GM03348 (cell line): ENCODE measurements around the gene ARF1.

Source experiments
- DNase-seq: peaks from one replicate; pipeline ENCODE4 v3.0.0; 2012; ENCODE audit warnings: low spot score

Gene ARF1

GRCh38 chr1:228148196-228148861 is 65.8 kb downstream of the ARF1 start:
- no peak for DNase-seq
